Kidney (tissue), 14 donors: ENCODE measurements around the gene ZBTB8OS. TPM values are rescaled to one million over a fixed set of nuclear protein-coding genes. Genes with fewer than 3 reads are reported as not detected.

Experiments
- DNase-seq, 5 donors: peaks; one replicate each; pipeline ENCODE4 v3.0.0-alpha.2; 2013 to 2020
- FAIRE-seq: peaks from 2 replicates; lab custom pipeline; 2012; peaks lifted over from hg19 to GRCh38; lab: Jason Lieb, UNC
- H3K27ac ChIP-seq, 2 donors: one replicate each; pipeline ENCODE4 v1.7.0; 2013; ENCODE audit warnings: low read depth in 2 of 2, low read length in 2 of 2, inconsistent platforms in 1 of 2
- H3K27me3 ChIP-seq: one replicate; pipeline ENCODE4 v1.7.1; 2013; ENCODE audit warnings: low read length, inconsistent platforms; ENCODE audit not compliant: control insufficient read depth, insufficient read depth
- H3K36me3 ChIP-seq, 3 donors: one replicate each; pipeline versions ENCODE4 v1.7.0 to v1.7.1; 2013; ENCODE audit warnings: low read length in 3 of 3, control low read depth in 1 of 3, inconsistent platforms in 1 of 3; ENCODE audit not compliant: insufficient read depth in 3 of 3, control insufficient read depth in 2 of 3
- H3K4me1 ChIP-seq, 3 donors: one replicate each; pipeline versions ENCODE4 v1.7.0 to v1.7.1; 2013; ENCODE audit warnings: low read length in 3 of 3, inconsistent platforms in 1 of 3, low read depth in 1 of 3; ENCODE audit not compliant: control insufficient read depth in 2 of 3, insufficient read depth in 2 of 3
- H3K4me3 ChIP-seq, 3 donors: one replicate each; pipeline versions ENCODE4 v1.7.0 to v1.8.1; 2013; ENCODE audit warnings: low read length in 3 of 3, control low read depth in 1 of 3, inconsistent platforms in 1 of 3
- H3K9ac ChIP-seq, 3 donors: one replicate each; pipeline versions ENCODE4 v1.7.0 to v1.7.1; 2013; ENCODE audit warnings: low read length in 3 of 3, control low read depth in 1 of 3, inconsistent platforms in 1 of 3
- H3K9me3 ChIP-seq, 3 donors: one replicate each; pipeline versions ENCODE4 v1.7.0 to v1.7.1; 2013; ENCODE audit warnings: low read length in 3 of 3, control low read depth in 1 of 3, inconsistent platforms in 1 of 3; ENCODE audit not compliant: control insufficient read depth in 2 of 3, insufficient read depth in 1 of 3
- CTCF ChIP-seq: IDR thresholded peaks from 3 replicates; pipeline ENCODE4 v1.5.1; 2012; ENCODE audit warnings: mild to moderate bottlenecking, moderate library complexity, borderline replicate concordance; ENCODE audit not compliant: insufficient read depth; ENCODE audit errors: extremely low read depth
- intact Hi-C: fragments of 100-400 bp; cut with DNase I; formaldehyde crosslinking; loops from one replicate; pipeline ENCODE4 v1.11.1; 2022
- polyA plus RNA-seq: library from polyadenylated mRNA; stranded (reverse); fragments of 350-450 nt; fragmentation: Illumina TruSeq; extraction: RNeasy Lipid Tissue Mini Kit (QIAGEN cat#74804); gene quantifications from one replicate; pipeline ENCODE4 v1.2.3, GENCODE V29; 2014; ENCODE audit warnings: low read depth, low replicate concordance; ENCODE audit not compliant: insufficient read depth
- total RNA-seq: library from RNA; stranded (reverse); fragmentation: NEBNext Ultra II Directional; extraction: Animal tissue kit (Norgen Biotek cat#: 25700); gene quantifications from one replicate; pipeline ENCODE4 v1.2.1, GENCODE V29; 2021
- donor health status: control.
- donor health status: control.
- donor health status: control.
- donor health status: control.
- donor health status: control.
- donor health status: DM: yes; HTN: yes; CAD: no.
- donor health status: Normal renal cell carcinoma (clear cell type).

The ZBTB8OS gene
- total and polyA plus RNA-seq, 2 donors from 2014 or later = 39.0 to 62.3 TPM

GRCh38 chr1:32592943-32593342 is 57.4 kb downstream of the ZBTB8OS start:
- intact Hi-C loops = no loop called here
- no peak for FAIRE-seq
- DNase-seq = no peak
- Histone ChIP-seq H3K9me3 (no peaks in the 10 kb centered on the region), H3K4me1 (no peaks in the 10 kb centered on the region), H3K4me3 (no peak overlapping the region), H3K27ac (no peak overlapping the region), H3K36me3 (peaks cover 0 to 5% (median 3%) of the 10 kb centered on the region in 3 donors), H3K9ac (no peak overlapping the region), H3K27me3 (no peaks in the 10 kb centered on the region)
- no peak for TF ChIP-seq CTCF

- Histone ChIP-seq H3K4me1 (no peaks in the 10 kb centered on the region), H3K27ac (no peak overlapping the region), H3K4me3 (no peak overlapping the region), H3K27me3 (no peaks in the 10 kb centered on the region), H3K9ac (no peak overlapping the region), H3K36me3 (no peaks in the 10 kb centered on the region), H3K9me3 (no peaks in the 10 kb centered on the region)
- intact Hi-C loops = no loop called here
- TF ChIP-seq CTCF = no peak
- DNase-seq = peak in 1 of 5 donors; percentile 5
- FAIRE-seq = no peak
Measured at GRCh38 chr1:32580348-32581017, 69.9 kb downstream of the ZBTB8OS start.

Other genes with a start within 250 kb of the ZBTB8OS start
- gene ZBTB8B, start 185.5 kb downstream of the ZBTB8OS start, total RNA-seq = 0.03 TPM
- 0.06 TPM for gene ZBTB8B, start 185.5 kb downstream of the ZBTB8OS start, polyA plus RNA-seq
- 10.4 TPM for gene ZBTB8A, start 111.1 kb downstream of the ZBTB8OS start, total RNA-seq
- 1.8 TPM for gene ZBTB8A, start 111.1 kb downstream of the ZBTB8OS start, polyA plus RNA-seq
- 177 TPM for gene RBBP4, start 658 bp upstream of the ZBTB8OS start, total RNA-seq
- gene RBBP4, start 658 bp upstream of the ZBTB8OS start, polyA plus RNA-seq = 49.5 TPM
- gene SYNC, start 52.2 kb upstream of the ZBTB8OS start, total RNA-seq = 5.5 TPM
- gene SYNC, start 52.2 kb upstream of the ZBTB8OS start, polyA plus RNA-seq = 1.4 TPM
- 86.1 TPM for gene YARS1, start 166.8 kb upstream of the ZBTB8OS start, total RNA-seq
- gene YARS1, start 166.8 kb upstream of the ZBTB8OS start, polyA plus RNA-seq = 24.8 TPM
- 40.1 TPM for gene S100PBP, start 167.1 kb upstream of the ZBTB8OS start, total RNA-seq
- 14.3 TPM for gene S100PBP, start 167.1 kb upstream of the ZBTB8OS start, polyA plus RNA-seq
- gene FNDC5, start 220.4 kb upstream of the ZBTB8OS start, total RNA-seq = 0.35 TPM
- 4.2 TPM for gene FNDC5, start 220.4 kb upstream of the ZBTB8OS start, polyA plus RNA-seq
- gene HPCA, start 235.9 kb upstream of the ZBTB8OS start, total RNA-seq = 0.28 TPM
- gene HPCA, start 235.9 kb upstream of the ZBTB8OS start, polyA plus RNA-seq = 1.2 TPM